Activated naive CD4-positive, alpha-beta T cell treated with anti-CD3 and anti-CD28 coated beads, Interleukin-2, amount 50 U/mL, for 72 hours (primary cell): ENCODE measurements around the gene TSPAN18. TPM values are rescaled to one million over a fixed set of nuclear protein-coding genes. Genes with fewer than 3 reads are reported as not detected.

Experiments
- ATAC-seq, 2 donors: fragments of 150-1000 bp; cut with Tn5 transposase; 2 replicates each; pipeline ENCODE4 v1.10.0; 2021; ENCODE audit warnings: mild to moderate bottlenecking in 2 of 2, moderate library complexity in 2 of 2
- DNase-seq, 2 donors: peaks; one replicate each; pipeline ENCODE4 v3.0.0; 2021 to 2022; ENCODE audit warnings: low spot score in 2 of 2
- H3K27ac Mint-ChIP-seq, 2 donors: one replicate each; pipeline ENCODE4 v1.8.0; 2022; ENCODE audit warnings: mild to moderate bottlenecking in 2 of 2, mixed read lengths in 2 of 2
- H3K36me3 Mint-ChIP-seq, 2 donors: one replicate each; pipeline ENCODE4 v1.8.0; 2022; ENCODE audit warnings: mixed read lengths in 2 of 2
- H3K9me3 Mint-ChIP-seq, 2 donors: one replicate each; pipeline ENCODE4 v1.8.0; 2022; ENCODE audit warnings: mixed read lengths in 2 of 2
- total RNA-seq, 2 donors: library from RNA; stranded (reverse); gene quantifications; one replicate each; pipeline ENCODE4 v1.2.3, GENCODE V29; 2022

Gene TSPAN18
- total RNA-seq, 2 donors from 2014 or later: 2.3 to 3.6 TPM

DNA sequence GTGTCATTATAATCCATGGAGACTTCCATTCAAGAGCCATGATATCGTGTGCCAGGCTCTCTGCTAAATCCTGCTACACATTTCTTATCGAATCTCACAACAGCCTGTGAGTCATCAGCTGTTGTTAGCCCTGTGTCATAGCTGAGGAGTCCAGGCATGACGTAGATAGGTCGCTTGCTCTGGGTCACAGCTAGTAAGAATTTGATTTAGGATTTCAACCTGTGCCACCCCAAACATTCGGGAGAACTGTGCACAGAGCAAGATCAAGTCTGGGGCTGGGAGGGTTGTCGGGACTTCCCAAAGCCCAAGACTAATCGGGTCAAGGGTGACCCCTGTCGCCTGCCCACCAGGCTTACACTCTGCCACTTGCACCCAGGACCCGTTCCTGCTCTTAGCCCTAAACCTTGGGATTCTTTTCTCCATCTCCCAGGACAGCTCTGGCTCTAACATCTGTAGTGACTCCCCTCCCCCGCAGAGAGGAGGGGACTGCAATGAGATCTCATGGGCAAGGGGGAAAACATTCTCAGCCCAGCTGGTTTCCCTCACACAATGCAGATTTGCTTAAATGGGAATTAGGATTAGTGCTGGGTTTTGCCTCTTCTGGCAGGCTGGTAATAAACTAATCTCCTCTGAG is 34.3 kb downstream of the TSPAN18 start:
- ATAC-seq (no peak), DNase-seq (peak in 1 of 2 donors; percentile 47)
- H3K9me3 Mint-ChIP-seq: peaks cover 3 to 15% of the 10 kb centered on the region in 2 donors
- peaks cover 0 to 14% of the 10 kb centered on the region in 2 donors for H3K36me3 Mint-ChIP-seq
- H3K27ac Mint-ChIP-seq: no peak overlapping the region

DNA sequence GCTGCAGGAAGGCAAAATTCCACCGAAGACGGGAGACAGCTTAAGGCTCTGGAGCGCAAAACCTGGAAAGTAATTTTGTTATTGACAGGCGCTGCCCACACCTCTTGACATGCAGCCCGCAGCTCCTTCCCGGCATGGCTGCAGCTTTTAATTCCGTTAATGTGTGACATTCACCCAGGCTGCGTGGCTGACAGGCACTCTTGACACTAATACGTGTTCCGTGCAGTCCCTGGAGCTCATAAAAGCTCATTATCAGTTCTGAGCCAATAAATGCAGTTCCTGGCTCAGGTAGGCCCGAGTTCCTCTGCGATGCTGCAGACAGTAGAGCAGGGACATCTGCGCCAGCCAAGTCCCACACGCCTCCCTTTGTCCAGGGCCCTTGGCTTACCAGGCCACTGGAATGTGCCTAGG is 34.8 kb downstream of the TSPAN18 start:
- peaks cover 3 to 11% of the 10 kb centered on the region in 2 donors for H3K9me3 Mint-ChIP-seq
- peaks cover 0 to 14% of the 10 kb centered on the region in 2 donors for H3K36me3 Mint-ChIP-seq
- DNase-seq: peak in 1 of 2 donors; percentile 11
- ATAC-seq: no peak
- H3K27ac Mint-ChIP-seq: no peak overlapping the region

GRCh38 chr11:44763121-44763820 is 36.5 kb downstream of the TSPAN18 start:
- DNase-seq (peak in 1 of 2 donors; percentile 13), ATAC-seq (no peak)
- H3K27ac Mint-ChIP-seq: no peak overlapping the region
- peaks cover 0 to 14% of the 10 kb centered on the region in 2 donors for H3K36me3 Mint-ChIP-seq
- peaks cover 3 to 10% of the 10 kb centered on the region in 2 donors for H3K9me3 Mint-ChIP-seq

DNA sequence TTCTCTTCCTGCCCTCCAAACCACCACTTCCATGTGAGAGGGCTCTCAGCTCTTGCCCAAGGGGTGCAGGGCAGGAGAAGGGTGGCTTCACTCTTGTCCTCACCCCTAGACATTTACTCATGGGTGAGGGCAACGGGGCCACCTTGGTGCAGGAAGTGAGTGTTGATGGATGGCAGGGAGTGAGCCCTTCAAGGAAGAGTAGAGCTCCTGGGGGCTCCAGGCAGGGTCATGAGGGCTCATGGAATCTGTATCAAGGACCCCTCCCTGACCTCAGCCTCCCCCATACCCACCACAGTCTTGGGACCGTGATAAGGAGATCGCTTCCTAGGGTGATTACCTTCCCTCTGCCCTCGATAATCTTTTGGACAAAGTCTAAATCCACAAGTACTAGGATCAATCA is 37.8 kb downstream of the TSPAN18 start:
- Mint-ChIP-seq H3K9me3 (peaks cover 0 to 7% of the 10 kb centered on the region in 2 donors), H3K36me3 (peaks cover 0 to 5% of the 10 kb centered on the region in 2 donors), H3K27ac (no peak overlapping the region)
- ATAC-seq (no peak), DNase-seq (no peak)

DNA sequence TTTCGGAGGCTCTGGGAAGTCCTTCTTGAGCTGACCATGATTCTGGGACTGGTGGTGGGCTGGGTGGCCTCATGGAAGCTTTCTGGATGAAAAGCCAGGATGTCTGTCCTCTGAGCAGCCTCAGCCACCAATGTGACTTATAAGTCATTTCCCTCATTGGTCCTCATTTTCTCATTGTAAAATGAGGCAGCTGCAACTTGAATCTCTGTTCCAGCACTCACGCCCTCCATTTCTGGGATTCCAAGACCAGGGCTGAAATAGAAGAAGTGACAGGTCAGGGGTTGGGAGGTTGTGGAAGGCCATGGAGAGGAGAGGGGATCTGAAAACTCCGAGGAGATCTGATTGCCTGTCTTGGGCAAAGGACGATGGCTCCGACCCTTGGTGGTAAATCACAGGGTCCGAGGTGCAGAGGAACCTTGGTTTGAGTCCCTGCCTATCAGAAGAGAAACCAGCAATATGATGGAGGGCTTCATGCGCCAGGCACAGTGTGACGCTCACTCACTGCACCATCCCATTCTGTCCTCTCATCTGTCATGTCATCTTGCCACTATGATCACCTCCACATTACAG is 38.3 kb downstream of the TSPAN18 start:
- ATAC-seq (no peak), DNase-seq (peak in 1 of 2 donors; percentile 47)
- Mint-ChIP-seq H3K36me3 (peaks cover 0 to 4% of the 10 kb centered on the region in 2 donors), H3K9me3 (peaks cover 0 to 6% of the 10 kb centered on the region in 2 donors), H3K27ac (no peak overlapping the region)

DNA sequence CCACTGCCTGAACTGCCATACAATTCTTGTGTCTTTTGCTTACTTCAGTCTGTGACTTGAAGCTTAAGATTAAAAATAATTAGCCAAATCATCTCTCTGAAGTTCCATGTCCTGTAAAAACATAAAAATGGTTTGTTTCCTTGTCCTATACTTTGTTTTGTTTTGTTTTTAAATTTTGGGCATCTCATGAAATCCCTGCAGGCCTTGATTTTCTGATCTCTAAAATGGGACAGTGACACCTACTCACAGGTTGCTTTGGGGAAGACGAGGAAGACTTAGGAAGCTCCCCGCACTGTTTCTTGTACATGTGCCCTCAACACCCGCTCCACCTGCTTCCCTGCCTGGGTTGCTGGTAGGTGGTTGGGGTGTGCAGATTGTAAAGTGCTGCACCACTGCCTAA is 38.9 kb downstream of the TSPAN18 start:
- Mint-ChIP-seq H3K36me3 (peaks cover 0 to 4% of the 10 kb centered on the region in 2 donors), H3K9me3 (peaks cover 0 to 6% of the 10 kb centered on the region in 2 donors), H3K27ac (peak overlapping the region in 1 of 2 donors; percentile 3)
- DNase-seq (no peak), ATAC-seq (no peak)

GRCh38 chr11:44766112-44766971 is 39.6 kb downstream of the TSPAN18 start:
- Mint-ChIP-seq H3K9me3 (peaks cover 0 to 6% of the 10 kb centered on the region in 2 donors), H3K36me3 (peaks cover 0 to 4% of the 10 kb centered on the region in 2 donors), H3K27ac (peak overlapping the region in 1 of 2 donors; percentile 3)
- DNase-seq (peak in 1 of 2 donors; percentile 51), ATAC-seq (no peak)

- Mint-ChIP-seq H3K27ac (no peak overlapping the region), H3K36me3 (peaks cover 0 to 4% of the 10 kb centered on the region in 2 donors), H3K9me3 (peaks cover 0 to 6% of the 10 kb centered on the region in 2 donors)
- DNase-seq (no peak), ATAC-seq (no peak)
Observed at GRCh38 chr11:44766972-44767278, 40.2 kb downstream of the TSPAN18 start.

- ATAC-seq (no peak), DNase-seq (no peak)
- H3K27ac Mint-ChIP-seq: no peak overlapping the region
- peaks cover 0 to 6% of the 10 kb centered on the region in 2 donors for H3K9me3 Mint-ChIP-seq
- H3K36me3 Mint-ChIP-seq: peaks cover 0 to 4% of the 10 kb centered on the region in 2 donors
Observed at GRCh38 chr11:44767421-44767820, 40.7 kb downstream of the TSPAN18 start.

- peaks cover 0 to 4% of the 10 kb centered on the region in 2 donors for H3K36me3 Mint-ChIP-seq
- H3K9me3 Mint-ChIP-seq: peaks cover 0 to 6% of the 10 kb centered on the region in 2 donors
- ATAC-seq: no peak
- DNase-seq: peak in 1 of 2 donors; percentile 13
- H3K27ac Mint-ChIP-seq: no peak overlapping the region
Observed at GRCh38 chr11:44770401-44770800, 43.6 kb downstream of the TSPAN18 start.

DNA sequence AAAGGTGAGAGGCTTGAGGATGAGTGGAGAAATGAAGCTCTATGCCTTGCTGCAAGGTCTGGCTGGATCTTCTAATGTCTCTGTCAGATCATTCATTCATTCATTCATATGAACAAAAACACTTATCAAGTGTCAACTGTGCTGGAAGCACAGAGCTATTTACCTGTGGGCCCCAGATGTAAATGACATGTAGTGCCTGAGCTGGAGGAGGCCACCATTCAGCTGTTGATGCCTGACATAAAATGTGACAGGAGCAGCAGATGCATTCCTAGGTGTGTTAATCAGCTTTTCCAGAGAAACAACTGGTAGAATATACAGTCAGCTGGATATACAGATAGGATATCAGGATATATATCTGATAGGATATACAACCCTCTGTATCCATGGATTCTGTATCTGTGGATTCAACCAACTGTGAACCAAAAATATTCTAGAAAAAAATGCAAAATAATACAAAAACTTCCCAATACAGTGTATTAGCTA is 44.5 kb downstream of the TSPAN18 start:
- Mint-ChIP-seq H3K9me3 (peaks cover 0 to 6% of the 10 kb centered on the region in 2 donors), H3K27ac (no peak overlapping the region), H3K36me3 (no peaks in the 10 kb centered on the region)
- ATAC-seq (no peak), DNase-seq (no peak)

DNA sequence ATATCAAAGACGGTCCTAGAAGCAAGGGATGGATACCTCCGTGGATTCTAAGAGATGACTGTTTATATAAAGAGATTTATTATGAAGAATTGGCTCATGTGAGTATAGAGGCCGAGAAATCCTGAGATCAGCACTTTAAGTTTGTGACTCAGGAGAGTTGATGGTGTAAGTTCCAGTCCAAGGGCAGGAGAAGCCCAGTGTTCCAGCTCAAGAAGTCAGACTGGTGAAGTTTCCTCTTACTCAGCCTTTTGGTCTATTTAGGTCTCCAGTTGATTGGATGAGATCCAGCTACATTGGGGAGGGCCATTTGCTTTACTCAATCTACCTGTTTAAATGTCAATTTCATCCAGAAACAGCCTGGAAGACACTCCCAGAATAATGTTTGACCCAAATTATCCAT is 45.1 kb downstream of the TSPAN18 start:
- DNase-seq (no peak), ATAC-seq (no peak)
- Mint-ChIP-seq H3K36me3 (no peaks in the 10 kb centered on the region), H3K27ac (no peak overlapping the region), H3K9me3 (peaks cover 0 to 6% of the 10 kb centered on the region in 2 donors)

GRCh38 chr11:44773351-44773965 is 46.7 kb downstream of the TSPAN18 start:
- ATAC-seq (no peak), DNase-seq (peak in 1 of 2 donors; percentile 13)
- Mint-ChIP-seq H3K9me3 (peaks cover 0 to 2% of the 10 kb centered on the region in 2 donors), H3K27ac (no peak overlapping the region), H3K36me3 (no peaks in the 10 kb centered on the region)

DNA sequence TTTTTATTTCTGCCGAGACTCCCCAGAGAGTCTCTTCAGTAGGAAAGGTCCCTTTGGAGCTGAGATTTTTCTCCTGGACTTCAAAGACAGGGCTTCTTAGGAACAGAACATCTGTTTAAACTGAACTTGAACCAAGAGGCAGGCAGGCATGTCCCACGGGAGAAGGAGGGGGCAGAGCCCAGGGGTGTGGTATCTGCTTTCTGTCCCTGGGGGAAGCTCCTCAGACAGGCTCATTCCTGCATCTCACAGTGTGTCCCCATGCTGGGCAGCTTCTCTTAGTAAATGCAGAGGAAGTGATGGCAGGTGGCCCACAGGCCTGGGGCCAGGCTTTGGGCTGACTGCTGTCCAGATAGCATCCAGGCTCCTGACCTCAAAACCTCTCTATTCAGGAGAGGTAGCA is 47.3 kb downstream of the TSPAN18 start:
- no peak overlapping the region for H3K27ac Mint-ChIP-seq
- no peak for ATAC-seq
- no peaks in the 10 kb centered on the region for H3K9me3 Mint-ChIP-seq
- no peaks in the 10 kb centered on the region for H3K36me3 Mint-ChIP-seq
- no peak for DNase-seq

DNA sequence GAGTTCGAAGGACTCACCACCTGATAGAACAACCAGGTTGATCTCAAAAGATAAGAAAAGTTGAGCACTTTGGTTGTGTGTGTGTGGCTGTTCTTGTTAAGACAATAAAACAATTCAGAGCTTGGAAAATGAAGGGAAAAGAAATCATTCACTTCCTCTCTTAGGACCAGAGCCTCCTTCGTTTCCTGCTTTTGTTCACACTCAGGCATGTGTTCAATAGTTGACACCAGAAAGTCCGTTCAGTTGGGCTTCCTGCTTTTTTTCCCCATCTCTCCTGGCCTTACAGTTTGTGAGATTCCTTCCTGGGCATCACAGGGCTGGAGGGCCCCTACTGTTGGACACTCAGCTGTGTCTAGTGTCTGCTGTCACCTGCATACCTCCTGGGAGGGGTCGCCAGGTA is 48.0 kb downstream of the TSPAN18 start:
- ATAC-seq (no peak), DNase-seq (no peak)
- Mint-ChIP-seq H3K9me3 (no peaks in the 10 kb centered on the region), H3K27ac (peak overlapping the region in 1 of 2 donors; percentile 34), H3K36me3 (no peaks in the 10 kb centered on the region)

- Mint-ChIP-seq H3K36me3 (no peaks in the 10 kb centered on the region), H3K9me3 (no peaks in the 10 kb centered on the region), H3K27ac (no peak overlapping the region)
- DNase-seq (peak; percentile 55 to 67), ATAC-seq (peak; percentile 77 to 78)
Observed at GRCh38 chr11:44775366-44775984, 48.7 kb downstream of the TSPAN18 start.
